Tibial nerve (tissue), 4 donors: Measurements from ENCODE around the gene SEC16A. TPM values are rescaled to one million over a fixed set of nuclear protein-coding genes. Genes with fewer than 3 reads are reported as not detected.

ENCODE experiments used
- DNase-seq, 2 donors: peaks; one replicate each; pipeline ENCODE4 v3.0.0-alpha.2; 2019; ENCODE audit warnings: low spot score in 2 of 2
- H3K27ac ChIP-seq, 4 donors: fragments of 200-600 bp; sonication (generic) in 3 of 4; one replicate each; pipeline ENCODE4 v1.5.1; 2017 to 2019; ENCODE audit warnings: mild to moderate bottlenecking in 1 of 4
- H3K27me3 ChIP-seq, 2 donors: fragments of 200-600 bp; sonication (generic) in 1 of 2; one replicate each; pipeline versions ENCODE4 v1.5.1 to v1.6.0; 2017 to 2019
- H3K36me3 ChIP-seq, 3 donors: fragments of 200-600 bp; sonication (generic); one replicate each; pipeline ENCODE4 v1.5.1; 2018 to 2019
- H3K4me1 ChIP-seq, 4 donors: fragments of 200-600 bp; sonication (generic) in 3 of 4; one replicate each; pipeline ENCODE4 v1.5.1; 2017 to 2019
- H3K4me3 ChIP-seq, 4 donors: fragments of 200-600 bp; sonication (generic) in 3 of 4; one replicate each; pipeline ENCODE4 v1.5.1; 2017 to 2019; ENCODE audit warnings: mild to moderate bottlenecking in 1 of 4, moderate library complexity in 1 of 4
- H3K9me3 ChIP-seq, 4 donors: fragments of 200-600 bp; sonication (generic) in 3 of 4; one replicate each; pipeline ENCODE4 v1.5.1; 2017 to 2019
- CTCF ChIP-seq, 5 experiments: fragments of 200-600 bp in 3 of 5; fragments of 450-650 bp in 2 of 5; sonication (generic) in 3 of 5; IDR thresholded peaks; one replicate each; pipeline ENCODE4 v1.5.1; 2016 to 2019; ENCODE audit warnings: antibody characterized with exemption in 5 of 5, mild to moderate bottlenecking in 3 of 5, moderate library complexity in 2 of 5
- EP300 ChIP-seq, 2 donors: sonication (generic); formaldehyde crosslinking; IDR thresholded peaks; one replicate each; pipeline ENCODE4 v1.6.1; 2017; ENCODE audit warnings: antibody characterized with exemption in 2 of 2, mild to moderate bottlenecking in 1 of 2
- POLR2A ChIP-seq, 2 donors: fragments of 450-650 bp; IDR thresholded peaks; one replicate each; pipeline ENCODE4 v1.6.1; 2017; ENCODE audit warnings: antibody characterized with exemption in 2 of 2, mild to moderate bottlenecking in 2 of 2, moderate library complexity in 2 of 2
- WGBS, 2 donors: methylation state at CpG; one replicate each; pipeline ENCODE4 v1.1.5; 2018; 5-methylcytosine and 5-hydroxymethylcytosine counted together
- total RNA-seq, 4 donors: library from RNA; depleted of rRNA; stranded (reverse); fragments of >200 nt; gene quantifications; one replicate each; pipeline ENCODE4 v1.1.0, GENCODE V29; 2016

Gene SEC16A
- total RNA-seq, 4 donors from 2014 or later = 45.8 to 67.5 (median 47.9) TPM

- Histone ChIP-seq H3K27ac (no peak overlapping the region), H3K27me3 (no peaks in the 10 kb centered on the region), H3K36me3 (peaks cover 7 to 100% (median 50%) of the 10 kb centered on the region in 3 donors), H3K9me3 (no peaks in the 10 kb centered on the region), H3K4me1 (no peaks in the 10 kb centered on the region), H3K4me3 (no peak overlapping the region)
- no peak for TF ChIP-seq CTCF (IDR thresholded peaks at IDR 0.05)
- no peak for TF ChIP-seq EP300 (IDR thresholded peaks at IDR 0.05)
- no peak for TF ChIP-seq POLR2A (IDR thresholded peaks at IDR 0.05)
- no peak for DNase-seq
- 92 to 95% methylated on average over 12 of the region's 12 CpGs for WGBS, 2 donors
Measured at GRCh38 chr9:136470792-136471469, 11.9 kb downstream of the SEC16A start.

- H3K27me3 ChIP-seq = no peaks in the 10 kb centered on the region
- H3K9me3 ChIP-seq = no peaks in the 10 kb centered on the region
- no peak for TF ChIP-seq POLR2A (IDR thresholded peaks at IDR 0.05)
- WGBS, 2 donors = 87 to 89% methylated on average over 9 to 11 of the region's 11 CpGs
- H3K4me1 ChIP-seq = no peaks in the 10 kb centered on the region
- H3K36me3 ChIP-seq = peaks cover 7 to 100% (median 54%) of the 10 kb centered on the region in 3 donors
- no peak for DNase-seq
- no peak overlapping the region for H3K27ac ChIP-seq
- H3K4me3 ChIP-seq = no peak overlapping the region
Measured at GRCh38 chr9:136470356-136470755, 12.5 kb downstream of the SEC16A start.

GRCh38 chr9:136467766-136468165 is 15.1 kb downstream of the SEC16A start:
- H3K9me3 ChIP-seq = no peaks in the 10 kb centered on the region
- no peak overlapping the region for H3K27ac ChIP-seq
- DNase-seq = no peak
- 82 to 88% methylated on average over 14 to 15 of the region's 15 CpGs for WGBS, 2 donors
- peaks cover 8 to 100% (median 53%) of the 10 kb centered on the region in 3 donors for H3K36me3 ChIP-seq
- no peaks in the 10 kb centered on the region for H3K4me1 ChIP-seq
- no peaks in the 10 kb centered on the region for H3K27me3 ChIP-seq
- H3K4me3 ChIP-seq = no peak overlapping the region
- TF ChIP-seq CTCF (IDR thresholded peaks at IDR 0.05) (no peak), POLR2A (IDR thresholded peaks at IDR 0.05) (no peak), EP300 (IDR thresholded peaks at IDR 0.05) (no peak)

- WGBS, 2 donors = 95% methylated on average over 30 of the region's 30 CpGs
- Histone ChIP-seq H3K27me3 (no peaks in the 10 kb centered on the region), H3K4me1 (no peaks in the 10 kb centered on the region), H3K9me3 (no peaks in the 10 kb centered on the region), H3K27ac (no peak overlapping the region), H3K36me3 (peaks cover 8 to 100% (median 50%) of the 10 kb centered on the region in 3 donors), H3K4me3 (no peak overlapping the region)
- DNase-seq = no peak
- no peak for TF ChIP-seq EP300 (IDR thresholded peaks at IDR 0.05)
- TF ChIP-seq CTCF (IDR thresholded peaks at IDR 0.05) = no peak
- no peak for TF ChIP-seq POLR2A (IDR thresholded peaks at IDR 0.05)
Measured at GRCh38 chr9:136466155-136466541, 16.7 kb downstream of the SEC16A start.

- Histone ChIP-seq H3K36me3 (peaks cover 10 to 100% (median 54%) of the 10 kb centered on the region in 3 donors), H3K27me3 (no peaks in the 10 kb centered on the region), H3K9me3 (no peaks in the 10 kb centered on the region), H3K4me3 (no peak overlapping the region), H3K4me1 (no peaks in the 10 kb centered on the region), H3K27ac (no peak overlapping the region)
- WGBS, 2 donors = 86 to 89% methylated on average over 27 of the region's 27 CpGs
- no peak for TF ChIP-seq CTCF (IDR thresholded peaks at IDR 0.05)
- TF ChIP-seq POLR2A (IDR thresholded peaks at IDR 0.05) = no peak
- TF ChIP-seq EP300 (IDR thresholded peaks at IDR 0.05) = no peak
- DNase-seq = no peak
Measured at GRCh38 chr9:136465500-136466154, 17.2 kb downstream of the SEC16A start.
